CD14-positive monocyte (primary cell): ENCODE measurements around the gene SMARCD1. TPM values are rescaled to one million over a fixed set of nuclear protein-coding genes. Genes with fewer than 3 reads are reported as not detected.

Source experiments
- DNase-seq, 3 donors: peaks; one replicate each; pipeline ENCODE4 v3.0.0-alpha.2; 2011 to 2022
- H2AFZ ChIP-seq: 2 replicates; pipeline ENCODE4 v1.6.0; 2012; ENCODE audit warnings: mild to moderate bottlenecking, low read depth, low read length, inconsistent platforms; ENCODE audit not compliant: insufficient read depth, poor library complexity, severe bottlenecking
- H3K27ac ChIP-seq, 2 donors: 1 replicate in 1 of 2; 2 replicates in 1 of 2; pipeline ENCODE4 v1.5.1; 2012 to 2013; ENCODE audit warnings: low read length in 2 of 2, control low read depth in 1 of 2, inconsistent platforms in 1 of 2, low read depth in 1 of 2, mild to moderate bottlenecking in 1 of 2
- H3K27me3 ChIP-seq, 2 donors: one replicate each; pipeline versions ENCODE4 v1.6.0 to v1.6.1; 2011 to 2013; ENCODE audit warnings: low read length in 2 of 2; ENCODE audit not compliant: control insufficient read depth in 2 of 2, insufficient read depth in 2 of 2
- H3K36me3 ChIP-seq, 2 donors: replicated peaks in 1 of 2; 1 replicate in 1 of 2; 2 replicates in 1 of 2; pipeline versions ENCODE4 v1.5.1 to v1.6.1; 2012 to 2013; ENCODE audit warnings: low read length in 2 of 2, control low read depth in 1 of 2, inconsistent platforms in 1 of 2, mild to moderate bottlenecking in 1 of 2; ENCODE audit not compliant: insufficient read depth in 2 of 2, control insufficient read depth in 1 of 2
- H3K4me1 ChIP-seq, 2 donors: 1 replicate in 1 of 2; 2 replicates in 1 of 2; pipeline versions ENCODE4 v1.5.1 to v1.6.1; 2012 to 2013; ENCODE audit warnings: low read length in 2 of 2, control low read depth in 1 of 2, inconsistent platforms in 1 of 2, mild to moderate bottlenecking in 1 of 2, moderate library complexity in 1 of 2; ENCODE audit not compliant: insufficient read depth in 2 of 2, control insufficient read depth in 1 of 2
- H3K4me2 ChIP-seq: replicated peaks from 2 replicates; pipeline ENCODE3; 2012; ENCODE audit warnings: low read length, moderate library complexity, mild to moderate bottlenecking; ENCODE audit not compliant: poor library complexity, severe bottlenecking; ENCODE audit errors: extremely low read depth
- H3K4me3 ChIP-seq, 3 experiments: fragments of 200-600 bp in 1 of 3; sonication (generic) in 1 of 3; replicated peaks in 1 of 3; 1 replicate in 2 of 3; 2 replicates in 1 of 3; pipeline ENCODE4 v1.5.1; 2011 to 2013; ENCODE audit warnings: low read length in 3 of 3, mild to moderate bottlenecking in 3 of 3, control low read depth in 2 of 3, low read depth in 2 of 3, inconsistent platforms in 1 of 3, moderate library complexity in 1 of 3
- H3K79me2 ChIP-seq: 2 replicates; pipeline ENCODE4 v1.6.0; 2012; ENCODE audit warnings: mild to moderate bottlenecking, control low read depth, inconsistent platforms, low read length, moderate library complexity; ENCODE audit not compliant: insufficient read depth
- H3K9ac ChIP-seq: 2 replicates; pipeline ENCODE4 v1.6.0; 2017; ENCODE audit warnings: low read length, mild to moderate bottlenecking; ENCODE audit not compliant: insufficient read depth, poor library complexity, severe bottlenecking
- H3K9me3 ChIP-seq, 2 donors: replicated peaks in 1 of 2; 1 replicate in 1 of 2; 2 replicates in 1 of 2; pipeline versions ENCODE4 v1.5.1 to v1.6.1; 2012 to 2013; ENCODE audit warnings: low read length in 2 of 2, control low read depth in 1 of 2; ENCODE audit not compliant: control insufficient read depth in 1 of 2, insufficient read depth in 1 of 2
- H4K20me1 ChIP-seq: 2 replicates; pipeline ENCODE4 v1.6.0; 2012; ENCODE audit warnings: mild to moderate bottlenecking, low read length, control low read depth, moderate library complexity; ENCODE audit not compliant: insufficient read depth
- H3K27ac Mint-ChIP-seq, 7 donors: one replicate each; pipeline ENCODE4 v1.8.0; 2020; ENCODE audit warnings: mild to moderate bottlenecking in 7 of 7, mixed read lengths in 7 of 7, moderate library complexity in 6 of 7, inconsistent platforms in 2 of 7
- H3K27me3 Mint-ChIP-seq, 3 donors: one replicate each; pipeline ENCODE4 v1.8.0; 2021 to 2022; ENCODE audit warnings: low read depth in 3 of 3, mild to moderate bottlenecking in 3 of 3, mixed read lengths in 3 of 3, moderate library complexity in 3 of 3, inconsistent platforms in 1 of 3
- H3K36me3 Mint-ChIP-seq, 2 donors: one replicate each; pipeline ENCODE4 v1.8.0; 2020; ENCODE audit warnings: mixed read lengths in 2 of 2, inconsistent platforms in 1 of 2, mild to moderate bottlenecking in 1 of 2
- H3K4me1 Mint-ChIP-seq: one replicate; pipeline ENCODE4 v1.8.0; 2020; ENCODE audit warnings: mild to moderate bottlenecking, mixed read lengths
- H3K4me3 Mint-ChIP-seq, 2 donors: one replicate each; pipeline ENCODE4 v1.8.0; 2020; ENCODE audit warnings: mild to moderate bottlenecking in 2 of 2, mixed read lengths in 2 of 2, moderate library complexity in 1 of 2
- H3K9me3 Mint-ChIP-seq, 7 donors: one replicate each; pipeline ENCODE4 v1.8.0; 2020 to 2022; ENCODE audit warnings: mixed read lengths in 7 of 7, mild to moderate bottlenecking in 6 of 7, moderate library complexity in 6 of 7, inconsistent platforms in 2 of 7
- CTCF ChIP-seq: fragments of 200-600 bp; IDR thresholded peaks from one replicate; pipeline ENCODE4 v1.8.0; 2022; ENCODE audit warnings: antibody characterized with exemption, mild to moderate bottlenecking
- WGBS: methylation state at CpG from one replicate; pipeline ENCODE4 v1.1.5; 2013; ENCODE audit warnings: missing lambda C conversion rate; ENCODE audit not compliant: insufficient coverage; 5-methylcytosine and 5-hydroxymethylcytosine counted together
- intact Hi-C, 2 donors: fragments of 100-400 bp; cut with micrococcal nuclease; formaldehyde crosslinking; loops; one replicate each; pipeline versions ENCODE4 v1.15.0 to v1.15.1; 2023
- polyA plus RNA-seq, 3 donors: library from polyadenylated mRNA; depleted of rRNA in 1 of 3; unstranded in 2 of 3; stranded (reverse) in 1 of 3; fragments of 300-500 nt in 2 of 3; fragments of >200 nt in 1 of 3; fragmentation: Illumina TruSeq in 2 of 3; gene quantifications; 1 replicate in 2 of 3; 2 replicates in 1 of 3; pipeline ENCODE4 v1.2.3, GENCODE V29; 2012 to 2021

The SMARCD1 gene
- polyA plus RNA-seq, 3 donors = 3.7 to 41.9 (median 7.8) TPM

GRCh38 chr12:50142993-50143392 is 57.9 kb downstream of the SMARCD1 start:
- Mint-ChIP-seq H3K27ac (no peak overlapping the region), H3K4me1 (no peaks in the 10 kb centered on the region), H3K27me3 (peaks cover 0 to 1% (median 0%) of the 10 kb centered on the region in 3 donors), H3K9me3 (no peaks in the 10 kb centered on the region), H3K4me3 (no peak overlapping the region), H3K36me3 (peaks cover 35 to 62% of the 10 kb centered on the region in 2 donors)
- DNase-seq = no peak
- Histone ChIP-seq H3K79me2 (peaks cover 7% of the 10 kb centered on the region), H3K36me3 (peaks cover 37 to 66% of the 10 kb centered on the region in 2 donors), H3K27me3 (no peaks in the 10 kb centered on the region), H3K9ac (no peak overlapping the region), H3K9me3 (no peaks in the 10 kb centered on the region), H3K27ac (no peak overlapping the region), H3K4me2 (no peak overlapping the region), H4K20me1 (peaks cover 13% of the 10 kb centered on the region), H3K4me3 (no peak overlapping the region), H3K4me1 (no peaks in the 10 kb centered on the region), H2AFZ (no peak overlapping the region)
- intact Hi-C loops = no loop called here
- no peak for TF ChIP-seq CTCF
- WGBS = 100% methylated on average over 6 of the region's 8 CpGs

GRCh38 chr12:50145439-50145838 is 60.3 kb downstream of the SMARCD1 start:
- intact Hi-C loops = no loop called here
- no peaks in the 10 kb centered on the region for H3K9me3 Mint-ChIP-seq
- Histone ChIP-seq H3K4me2 (no peak overlapping the region), H3K9me3 (no peaks in the 10 kb centered on the region), H3K27ac (no peak overlapping the region), H3K9ac (no peak overlapping the region), H3K36me3 (peaks cover 27 to 41% of the 10 kb centered on the region in 2 donors), H3K4me1 (no peaks in the 10 kb centered on the region), H3K27me3 (no peaks in the 10 kb centered on the region), H3K4me3 (no peak overlapping the region), H2AFZ (no peak overlapping the region), H4K20me1 (peaks cover 13% of the 10 kb centered on the region), H3K79me2 (peaks cover 14% of the 10 kb centered on the region)
- H3K4me3 Mint-ChIP-seq = no peak overlapping the region
- peaks cover 26 to 50% of the 10 kb centered on the region in 2 donors for H3K36me3 Mint-ChIP-seq
- peaks cover 0 to 1% (median 0%) of the 10 kb centered on the region in 3 donors for H3K27me3 Mint-ChIP-seq
- DNase-seq = no peak
- no peak overlapping the region for H3K27ac Mint-ChIP-seq
- H3K4me1 Mint-ChIP-seq = no peaks in the 10 kb centered on the region
- WGBS = no CpG with 5 or more reads among the region's 2 CpGs
- TF ChIP-seq CTCF = no peak
